ENCODE measurements around the gene PRKG1.

GRCh38 chr10:51235865-51236264, 161.6 kb downstream of the PRKG1 start:
- TF ChIP-seq CTCF (IDR thresholded peaks at IDR 0.05; ENCODE audit: low read depth, low read length) (no peak), EZH2phosphoT487 (IDR thresholded peaks at IDR 0.05; ENCODE audit: low read depth) (no peak)

Measured in OCI-LY3 (cell line).